Activated naive CD4-positive, alpha-beta T cell treated with anti-CD3 and anti-CD28 coated beads for 36 hours (primary cell): ENCODE measurements around the gene DNAJB2. TPM values are rescaled to one million over a fixed set of nuclear protein-coding genes. Genes with fewer than 3 reads are reported as not detected.
"Not testable (repeated sequence)": the region's sequence is repeated elsewhere in the genome, so short reads cannot be mapped to it uniquely, and the experiment has no call there.

ENCODE experiments used
- CTCF ChIA-PET: fragments of 350-600 bp; sonication (Branson Sonifier 250); formaldehyde crosslinking; loops from one replicate; lab custom pipeline; 2021; ENCODE audit warnings: antibody characterized with exemption; lab: Charles Lee
- DNase-seq: peaks from one replicate; pipeline ENCODE4 v3.0.0-alpha.2; 2020
- H3K27ac Mint-ChIP-seq: one replicate; pipeline ENCODE4 v1.8.0; 2021; ENCODE audit warnings: mild to moderate bottlenecking, mixed read lengths
- H3K27me3 Mint-ChIP-seq: one replicate; pipeline ENCODE4 v1.8.0; 2021; ENCODE audit warnings: low read depth, mixed read lengths
- H3K36me3 Mint-ChIP-seq: one replicate; pipeline ENCODE4 v1.8.0; 2021; ENCODE audit warnings: low read depth, mixed read lengths
- H3K4me1 Mint-ChIP-seq: one replicate; pipeline ENCODE4 v1.8.0; 2021; ENCODE audit warnings: low read depth, mixed read lengths
- H3K4me3 Mint-ChIP-seq: one replicate; pipeline ENCODE4 v1.8.0; 2021; ENCODE audit warnings: mild to moderate bottlenecking, moderate library complexity, mixed read lengths
- H3K9me3 Mint-ChIP-seq: one replicate; pipeline ENCODE4 v1.8.0; 2021; ENCODE audit warnings: mixed read lengths
- intact Hi-C: fragments of 100-400 bp; cut with micrococcal nuclease; formaldehyde crosslinking; loops from one replicate; pipeline ENCODE4 v1.15.1; 2023
- total RNA-seq, 2 experiments: library from RNA; stranded (reverse); gene quantifications; one replicate each; pipeline ENCODE4 v1.2.3, GENCODE V29; 2021

Gene DNAJB2
- total RNA-seq, 2 experiments from 2014 or later, result 24.6 to 24.9 TPM

DNA sequence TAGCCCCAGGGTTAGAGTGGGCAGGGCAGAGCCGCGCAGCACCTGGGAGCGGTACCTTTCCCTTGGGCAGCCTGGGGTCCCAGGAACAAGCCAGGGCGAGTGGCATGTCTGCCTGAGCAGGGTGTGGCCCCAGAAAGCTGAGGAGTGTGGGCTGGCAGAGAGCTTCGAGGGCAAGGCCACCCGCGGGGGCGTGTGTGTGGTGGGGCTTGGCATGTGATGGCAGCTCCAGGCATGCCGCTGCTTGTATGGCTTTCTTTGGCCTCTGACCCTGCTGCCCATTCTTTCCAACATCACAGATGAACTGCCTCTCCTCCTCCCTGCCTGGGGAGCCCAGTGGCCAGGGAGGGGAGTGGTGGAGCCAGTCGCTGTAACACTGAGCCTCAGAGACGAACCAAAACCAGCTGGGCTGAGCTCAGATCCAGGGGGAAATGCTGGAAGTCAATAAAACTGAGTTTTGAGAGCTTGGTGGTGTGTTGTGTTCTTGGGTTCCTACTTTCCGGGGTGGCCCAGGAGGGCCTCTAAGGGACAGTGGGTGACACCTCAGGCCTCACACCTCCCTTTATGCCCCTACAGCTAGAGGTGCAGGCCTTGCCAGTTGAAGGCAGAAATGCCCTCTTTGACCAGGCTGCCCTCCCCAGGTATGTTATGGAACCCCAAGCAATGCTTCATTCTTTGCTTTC, 7.4 kb downstream of the DNAJB2 start:
- CTCF ChIA-PET, result interaction anchor here (1.1 to 10.6 kb wide), 2 partner anchors 7 to 9 kb away, joined by 3 to 196 read pairs; no protein-coding TSS in a partner anchor
- H3K4me1 Mint-ChIP-seq, result peaks cover 4% of the 10 kb centered on the region
- H3K27me3 Mint-ChIP-seq, result no peaks in the 10 kb centered on the region
- intact Hi-C loops, result no loop called here
- no peak for DNase-seq
- peaks cover 8% of the 10 kb centered on the region for H3K36me3 Mint-ChIP-seq
- no peak overlapping the region for H3K4me3 Mint-ChIP-seq
- H3K9me3 Mint-ChIP-seq, result no peaks in the 10 kb centered on the region
- H3K27ac Mint-ChIP-seq, result peak overlapping the region; percentile 13

DNA sequence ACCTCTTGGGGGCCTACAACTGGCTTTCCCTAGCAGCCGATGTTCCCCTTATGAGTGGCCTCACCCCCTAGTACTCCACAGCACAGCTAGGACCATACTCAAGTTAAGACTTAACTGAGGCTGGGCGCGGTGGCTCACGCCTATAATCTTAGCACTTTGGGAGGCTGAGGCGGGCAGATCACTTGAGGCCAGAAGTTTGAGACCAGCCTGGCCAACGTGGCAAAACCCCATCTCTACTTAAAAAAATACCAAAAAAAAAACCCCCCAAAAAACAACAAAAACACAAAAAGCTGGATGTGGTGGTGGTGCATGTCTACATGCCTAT, 7.9 kb downstream of the DNAJB2 start:
- DNase-seq, intact Hi-C loops, H3K4me3 Mint-ChIP-seq, H3K27ac Mint-ChIP-seq, H3K36me3 Mint-ChIP-seq, H3K27me3 Mint-ChIP-seq, H3K9me3 Mint-ChIP-seq, H3K4me1 Mint-ChIP-seq: not testable (repeated sequence)
- CTCF ChIA-PET, result interaction anchor here (1.1 kb wide), 1 partner anchor 9 kb away, joined by 3 read pairs; no protein-coding TSS in a partner anchor

DNA sequence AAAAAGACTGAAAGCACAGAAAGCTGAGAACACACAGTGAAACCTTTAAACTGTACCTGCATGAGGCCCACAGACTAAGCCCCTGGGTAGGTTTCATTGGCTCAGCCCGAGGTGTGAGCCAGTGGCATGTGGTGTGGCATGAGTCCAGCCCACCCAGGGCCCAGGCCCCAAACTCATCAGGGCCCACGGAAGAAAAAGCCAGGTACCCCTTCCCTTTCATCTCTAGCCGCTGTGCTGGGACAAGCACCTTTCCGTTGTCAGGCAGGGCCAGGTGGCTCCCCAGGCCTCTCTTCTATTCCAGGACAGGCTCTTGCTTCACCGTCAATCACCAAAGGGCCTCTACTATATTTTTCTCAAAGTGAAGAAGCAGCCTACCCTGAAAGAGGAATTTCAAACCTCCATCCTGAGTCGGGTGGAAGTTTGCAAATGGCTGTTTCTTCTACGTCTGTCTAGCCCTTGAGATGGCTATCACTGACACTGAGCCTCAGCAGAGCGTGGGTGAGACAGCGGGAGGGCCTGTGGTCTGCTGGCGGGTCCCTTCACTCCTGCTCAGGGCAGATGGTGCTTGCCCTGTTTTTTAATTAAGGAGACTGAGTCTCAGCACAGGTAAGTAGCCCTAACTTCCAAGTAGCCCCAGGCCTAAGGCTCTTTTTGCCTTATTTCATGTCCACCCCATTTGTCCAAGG, 8.6 kb downstream of the DNAJB2 start:
- Mint-ChIP-seq H3K4me1 (peaks cover 2% of the 10 kb centered on the region), H3K27me3 (no peaks in the 10 kb centered on the region), H3K9me3 (no peaks in the 10 kb centered on the region), H3K27ac (no peak overlapping the region), H3K36me3 (peaks cover 8% of the 10 kb centered on the region), H3K4me3 (no peak overlapping the region)
- no peak for DNase-seq
- CTCF ChIA-PET, result no interaction called here
- intact Hi-C loops, result no loop called here

DNA sequence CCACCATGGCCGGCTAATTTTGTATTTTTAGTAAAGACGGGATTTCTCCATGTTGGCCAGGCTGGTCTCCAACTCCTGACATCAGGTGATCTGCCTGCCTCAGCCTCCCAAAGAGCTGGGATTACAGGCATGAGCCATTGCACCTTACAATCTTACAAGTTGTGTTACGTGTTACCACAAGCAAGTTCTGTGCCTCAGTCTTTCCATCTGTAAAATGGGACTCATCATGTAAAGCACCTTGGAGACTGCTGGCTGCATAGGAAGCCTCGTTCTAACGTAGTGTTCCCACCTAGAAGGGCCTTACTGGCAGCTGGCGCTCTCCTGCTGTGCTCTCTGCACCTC, 10.0 kb downstream of the DNAJB2 start:
- Mint-ChIP-seq H3K27me3 (no peaks in the 10 kb centered on the region), H3K36me3 (peaks cover 4% of the 10 kb centered on the region), H3K4me1 (peaks cover 5% of the 10 kb centered on the region), H3K27ac (no peak overlapping the region), H3K9me3 (no peaks in the 10 kb centered on the region), H3K4me3 (no peak overlapping the region)
- DNase-seq, result no peak
- intact Hi-C loops, result no loop called here
- CTCF ChIA-PET, result no interaction called here

DNA sequence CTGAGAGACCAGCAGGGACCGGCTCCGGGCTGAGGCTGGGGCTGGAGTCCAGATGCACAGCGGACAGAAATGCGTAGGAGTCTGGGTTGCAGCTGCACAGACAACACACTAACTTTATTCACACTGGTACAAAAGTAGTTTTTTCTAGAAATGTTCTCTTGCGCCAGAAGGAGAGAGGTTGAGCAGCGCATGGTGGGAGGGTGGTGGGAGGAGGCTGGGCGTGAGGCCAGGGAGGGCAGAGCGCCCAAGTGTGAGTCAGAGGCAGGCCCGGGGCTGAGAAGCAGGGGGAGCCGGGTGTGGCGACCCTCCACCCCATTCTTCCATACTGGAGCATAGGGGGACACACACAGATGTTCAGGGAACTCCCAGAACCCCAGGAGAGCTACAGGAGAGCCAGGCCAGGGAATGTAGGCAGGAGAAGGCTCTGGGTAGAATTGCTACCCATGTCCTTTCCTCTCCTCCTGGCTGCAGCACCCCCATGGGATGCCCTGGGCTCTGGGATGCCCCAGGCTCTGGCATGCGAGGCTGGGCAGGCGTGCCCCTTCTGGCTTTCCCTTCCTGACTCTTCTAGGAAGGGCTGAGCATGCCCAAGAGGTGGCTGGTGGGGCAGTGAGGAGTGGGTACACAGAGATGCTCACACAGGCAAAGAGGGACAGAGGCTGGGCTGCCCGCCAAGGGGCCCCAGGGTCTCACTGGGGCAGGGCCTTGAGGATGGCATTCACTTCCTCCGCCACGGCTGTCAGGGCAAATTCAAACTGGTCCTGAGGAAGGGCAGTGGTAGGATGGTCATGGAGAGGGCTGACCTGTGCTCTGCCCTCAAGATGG, 10.6 kb downstream of the DNAJB2 start:
- Mint-ChIP-seq H3K27ac (no peak overlapping the region), H3K4me1 (peaks cover 9% of the 10 kb centered on the region), H3K27me3 (no peaks in the 10 kb centered on the region), H3K9me3 (no peaks in the 10 kb centered on the region), H3K4me3 (no peak overlapping the region), H3K36me3 (peaks cover 4% of the 10 kb centered on the region)
- CTCF ChIA-PET, result interaction anchor here (6.6 to 7.1 kb wide), 2 partner anchors 8 to 119 kb away, joined by 44 to 196 read pairs; partner anchors contain the start of genes DNAJB2 and SLC23A3
- no peak for DNase-seq
- intact Hi-C loops, result no loop called here

DNA sequence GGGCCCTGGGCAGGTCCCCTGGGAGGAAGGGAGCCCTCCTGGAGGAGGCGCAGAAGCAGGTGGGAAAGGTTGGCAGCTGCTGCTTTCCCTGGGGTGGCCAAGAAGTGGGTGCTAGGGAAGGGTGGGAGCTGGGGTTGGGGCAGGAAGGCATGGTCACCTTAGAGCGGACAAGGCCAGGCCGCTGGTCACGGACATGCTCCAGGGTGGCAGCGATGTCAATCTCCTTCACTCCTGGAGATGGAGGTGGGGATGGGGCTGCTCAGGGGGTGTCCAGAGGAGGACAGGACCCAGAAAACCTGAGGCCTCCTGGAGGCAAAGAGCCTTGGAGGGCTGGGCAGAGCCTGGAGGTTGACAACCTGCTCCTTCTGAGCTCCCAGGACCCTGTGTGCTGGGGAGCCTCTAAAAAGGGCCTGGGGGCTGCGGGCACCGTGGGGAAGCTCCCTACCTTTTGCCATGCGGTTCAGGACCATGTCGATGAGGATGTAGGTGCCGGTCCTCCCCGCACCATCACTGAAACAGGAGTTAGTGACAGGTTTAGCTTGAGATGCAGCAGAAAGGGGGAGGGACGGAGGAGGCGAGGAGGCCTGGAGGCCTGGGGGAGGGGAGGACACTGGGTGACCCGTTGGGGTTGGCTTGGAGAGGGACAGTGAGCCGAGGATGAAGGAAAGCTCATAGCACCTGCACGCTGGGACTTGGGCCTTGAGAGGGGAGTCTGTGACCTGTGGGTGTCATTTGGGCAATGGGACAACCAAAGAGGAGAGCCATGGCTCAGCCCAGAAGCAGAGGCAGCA, 11.4 kb downstream of the DNAJB2 start:
- peaks cover 1% of the 10 kb centered on the region for H3K36me3 Mint-ChIP-seq
- DNase-seq, result no peak
- H3K4me1 Mint-ChIP-seq, result peaks cover 12% of the 10 kb centered on the region
- no peak overlapping the region for H3K27ac Mint-ChIP-seq
- CTCF ChIA-PET, result interaction anchor here (1.6 to 7.1 kb wide), 3 partner anchors 9 to 131 kb away, joined by 4 to 196 read pairs (median 44); partner anchors contain the start of genes DNAJB2, NHEJ1 and SLC23A3
- no peaks in the 10 kb centered on the region for H3K27me3 Mint-ChIP-seq
- intact Hi-C loops, result no loop called here
- H3K9me3 Mint-ChIP-seq, result no peaks in the 10 kb centered on the region
- H3K4me3 Mint-ChIP-seq, result no peak overlapping the region

DNA sequence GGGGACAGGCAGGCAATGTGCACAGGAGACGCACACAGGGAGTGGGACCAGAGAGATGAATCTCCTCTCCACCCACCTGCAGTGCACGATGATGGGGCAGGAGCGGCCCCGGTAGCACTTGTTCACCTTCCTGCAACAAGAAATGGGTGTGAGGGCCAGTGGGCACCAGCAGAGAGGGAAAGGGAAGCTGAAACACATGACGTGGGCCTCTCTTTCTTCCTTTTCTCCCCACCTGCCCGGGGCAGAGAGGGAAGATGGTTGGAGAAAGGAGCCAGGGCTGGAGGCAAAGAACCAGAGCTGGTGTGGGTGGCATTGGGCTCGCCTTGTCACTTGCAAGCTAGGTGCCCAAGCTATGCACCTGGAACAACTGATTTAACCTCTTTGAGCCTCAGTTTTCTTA, 12.2 kb downstream of the DNAJB2 start:
- no peak overlapping the region for H3K27ac Mint-ChIP-seq
- H3K4me1 Mint-ChIP-seq, result peaks cover 14% of the 10 kb centered on the region
- H3K36me3 Mint-ChIP-seq, result peaks cover 1% of the 10 kb centered on the region
- CTCF ChIA-PET, result interaction anchor here (0.7 to 7.1 kb wide), 4 partner anchors 10 to 131 kb away, joined by 4 to 196 read pairs (median 24); partner anchors contain the start of genes DNAJB2, NHEJ1 and SLC23A3
- intact Hi-C loops, result no loop called here
- DNase-seq, result peak; percentile 1
- no peak overlapping the region for H3K4me3 Mint-ChIP-seq
- H3K27me3 Mint-ChIP-seq, result no peaks in the 10 kb centered on the region
- H3K9me3 Mint-ChIP-seq, result no peaks in the 10 kb centered on the region

DNA sequence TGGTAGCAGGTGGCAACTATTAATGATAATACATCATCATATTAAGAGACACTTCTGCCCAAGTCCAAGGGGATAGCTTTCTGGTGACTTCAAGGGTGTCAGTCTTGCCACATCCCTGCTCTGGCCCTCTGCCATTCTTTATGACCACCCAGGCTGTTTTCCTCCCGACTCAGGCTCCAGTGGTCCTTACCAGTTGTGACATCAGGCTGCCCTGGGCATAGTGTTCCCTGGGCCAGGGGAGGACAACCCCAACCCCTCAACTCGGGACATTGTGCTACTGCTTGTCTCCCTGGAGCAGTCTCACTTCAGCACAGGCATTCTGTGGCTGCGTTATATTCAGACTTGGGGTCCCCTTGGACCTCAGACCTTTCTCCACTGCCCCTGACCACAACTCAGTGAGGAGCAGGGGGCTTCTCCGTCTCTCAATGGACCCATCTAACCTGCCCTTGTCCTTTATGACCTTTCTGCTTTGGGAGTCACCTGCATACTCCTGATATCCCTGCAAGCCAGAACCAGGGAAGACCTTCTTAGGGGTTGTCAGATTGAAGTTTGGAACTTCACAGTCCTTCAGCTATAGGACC, 12.8 kb downstream of the DNAJB2 start:
- peaks cover 17% of the 10 kb centered on the region for H3K4me1 Mint-ChIP-seq
- CTCF ChIA-PET, result interaction anchor here (0.7 to 7.1 kb wide), 7 partner anchors 10 to 188 kb away, joined by 4 to 196 read pairs (median 5); partner anchors contain the start of genes ABCB6, DNAJB2, NHEJ1 and SLC23A3
- no peaks in the 10 kb centered on the region for H3K36me3 Mint-ChIP-seq
- intact Hi-C loops, result no loop called here
- no peak overlapping the region for H3K4me3 Mint-ChIP-seq
- no peak overlapping the region for H3K27ac Mint-ChIP-seq
- DNase-seq, result peak; percentile 1
- no peaks in the 10 kb centered on the region for H3K9me3 Mint-ChIP-seq
- no peaks in the 10 kb centered on the region for H3K27me3 Mint-ChIP-seq

DNA sequence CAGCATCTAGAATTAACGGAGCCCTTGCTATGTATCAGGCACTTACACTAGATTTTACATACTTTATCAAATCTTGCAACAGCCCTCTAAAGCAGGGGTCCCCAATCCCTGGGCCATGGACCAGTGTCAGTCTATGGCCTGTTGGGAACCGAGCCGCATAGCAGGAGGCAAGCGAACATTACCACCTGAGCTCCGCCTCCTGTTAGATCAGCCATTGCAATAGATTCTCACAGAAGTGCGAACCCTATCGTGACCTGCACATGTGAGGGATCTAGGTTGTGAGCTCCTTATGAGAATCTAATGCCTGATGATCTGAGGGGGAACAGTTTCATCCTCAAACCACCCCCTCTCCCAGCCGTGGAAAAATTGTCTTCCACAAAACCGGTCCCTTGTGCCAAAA, 13.4 kb downstream of the DNAJB2 start:
- Mint-ChIP-seq H3K36me3 (no peaks in the 10 kb centered on the region), H3K27ac (no peak overlapping the region), H3K4me1 (peaks cover 18% of the 10 kb centered on the region), H3K9me3 (no peaks in the 10 kb centered on the region), H3K4me3 (no peak overlapping the region), H3K27me3 (no peaks in the 10 kb centered on the region)
- intact Hi-C loops, result no loop called here
- CTCF ChIA-PET, result interaction anchor here (1.5 to 7.1 kb wide), 5 partner anchors 11 to 189 kb away, joined by 4 to 196 read pairs (median 44); partner anchors contain the start of genes ABCB6, DNAJB2, SLC23A3 and TUBA4A
- peak; percentile 3 for DNase-seq

DNA sequence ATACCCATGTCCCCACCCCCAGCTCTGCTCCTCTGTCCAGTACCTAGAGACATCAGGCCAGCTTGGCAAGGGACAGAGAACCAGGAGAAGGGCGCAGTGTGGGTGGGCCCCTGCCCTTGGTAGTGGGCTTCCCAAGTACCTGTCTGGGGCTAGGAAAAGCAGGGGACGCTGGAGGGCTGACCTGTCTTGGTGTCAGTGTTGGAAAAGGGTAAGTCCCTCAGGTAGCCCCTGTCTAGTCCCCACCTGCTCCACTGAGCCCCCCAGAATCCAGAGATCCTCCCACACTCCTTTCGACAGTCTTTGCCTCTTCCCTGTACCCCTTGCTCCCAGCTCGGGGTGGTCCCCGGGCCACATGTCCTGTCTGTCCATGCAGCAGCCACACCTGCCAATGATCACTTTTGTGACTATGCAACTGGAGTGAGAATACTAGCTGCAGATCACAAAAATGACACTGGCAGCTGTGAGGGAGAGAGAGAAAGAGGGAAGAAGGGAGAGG, 14.6 kb downstream of the DNAJB2 start:
- intact Hi-C loops, result loop anchor here (1.0 kb wide), 1 partner anchor 95 kb away; no protein-coding TSS in a partner anchor
- no peaks in the 10 kb centered on the region for H3K36me3 Mint-ChIP-seq
- no peak overlapping the region for H3K27ac Mint-ChIP-seq
- no peaks in the 10 kb centered on the region for H3K27me3 Mint-ChIP-seq
- CTCF ChIA-PET, result interaction anchor here (0.6 to 7.1 kb wide), 13 partner anchors 12 to 292 kb away, joined by 3 to 196 read pairs (median 5); partner anchors contain the start of genes ABCB6, DNAJB2, NHEJ1 and SLC23A3
- H3K9me3 Mint-ChIP-seq, result no peaks in the 10 kb centered on the region
- H3K4me3 Mint-ChIP-seq, result peak overlapping the region; percentile 77
- peak; percentile 3 for DNase-seq
- H3K4me1 Mint-ChIP-seq, result peaks cover 20% of the 10 kb centered on the region
